ENCODE measurements around the gene JUNB.

DNA sequence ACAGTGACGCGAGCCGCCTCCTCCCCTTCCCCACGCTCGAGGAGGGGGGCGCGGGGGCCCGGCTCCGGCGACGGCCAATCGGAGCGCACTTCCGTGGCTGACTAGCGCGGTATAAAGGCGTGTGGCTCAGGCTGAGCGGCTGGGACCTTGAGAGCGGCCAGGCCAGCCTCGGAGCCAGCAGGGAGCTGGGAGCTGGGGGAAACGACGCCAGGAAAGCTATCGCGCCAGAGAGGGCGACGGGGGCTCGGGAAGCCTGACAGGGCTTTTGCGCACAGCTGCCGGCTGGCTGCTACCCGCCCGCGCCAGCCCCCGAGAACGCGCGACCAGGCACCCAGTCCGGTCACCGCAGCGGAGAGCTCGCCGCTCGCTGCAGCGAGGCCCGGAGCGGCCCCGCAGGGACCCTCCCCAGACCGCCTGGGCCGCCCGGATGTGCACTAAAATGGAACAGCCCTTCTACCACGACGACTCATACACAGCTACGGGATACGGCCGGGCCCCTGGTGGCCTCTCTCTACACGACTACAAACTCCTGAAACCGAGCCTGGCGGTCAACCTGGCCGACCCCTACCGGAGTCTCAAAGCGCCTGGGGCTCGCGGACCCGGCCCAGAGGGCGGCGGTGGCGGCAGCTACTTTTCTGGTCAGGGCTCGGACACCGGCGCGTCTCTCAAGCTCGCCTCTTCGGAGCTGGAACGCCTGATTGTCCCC is at the start of gene JUNB:
- TF ChIP-seq, protein P1, sequence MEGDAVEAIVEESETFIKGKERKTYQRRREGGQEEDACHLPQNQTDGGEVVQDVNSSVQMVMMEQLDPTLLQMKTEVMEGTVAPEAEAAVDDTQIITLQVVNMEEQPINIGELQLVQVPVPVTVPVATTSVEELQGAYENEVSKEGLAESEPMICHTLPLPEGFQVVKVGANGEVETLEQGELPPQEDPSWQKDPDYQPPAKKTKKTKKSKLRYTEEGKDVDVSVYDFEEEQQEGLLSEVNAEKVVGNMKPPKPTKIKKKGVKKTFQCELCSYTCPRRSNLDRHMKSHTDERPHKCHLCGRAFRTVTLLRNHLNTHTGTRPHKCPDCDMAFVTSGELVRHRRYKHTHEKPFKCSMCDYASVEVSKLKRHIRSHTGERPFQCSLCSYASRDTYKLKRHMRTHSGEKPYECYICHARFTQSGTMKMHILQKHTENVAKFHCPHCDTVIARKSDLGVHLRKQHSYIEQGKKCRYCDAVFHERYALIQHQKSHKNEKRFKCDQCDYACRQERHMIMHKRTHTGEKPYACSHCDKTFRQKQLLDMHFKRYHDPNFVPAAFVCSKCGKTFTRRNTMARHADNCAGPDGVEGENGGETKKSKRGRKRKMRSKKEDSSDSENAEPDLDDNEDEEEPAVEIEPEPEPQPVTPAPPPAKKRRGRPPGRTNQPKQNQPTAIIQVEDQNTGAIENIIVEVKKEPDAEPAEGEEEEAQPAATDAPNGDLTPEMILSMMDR (IDR thresholded peaks at IDR 0.05), result peak in 2 of 5 experiments; percentile 21 to 48
- TF ChIP-seq POLR2A (IDR thresholded peaks at IDR 0.05), result peak; percentile 100
- TF ChIP-seq POLR2AphosphoS5 (IDR thresholded peaks at IDR 0.05), result peak; percentile 100
- TF ChIP-seq EP300 (IDR thresholded peaks at IDR 0.05; ENCODE audit: low read depth), result peak; percentile 99

All from transverse colon (tissue), 4 donors.